ENCODE results near the gene TP53I11. TPM values are rescaled to one million over a fixed set of nuclear protein-coding genes. Genes with fewer than 3 reads are reported as not detected.

Gene TP53I11
- total and polyA plus RNA-seq, 2 donors (not counting 3 experiments of a cell fraction or from before 2014, with no cell fraction given) = 31.5 to 79.4 TPM

- Histone ChIP-seq H3K4me2 (ENCODE audit: insufficient read depth, low read length) (no peak overlapping the region), H3K79me2 (ENCODE audit: control insufficient read depth, insufficient read depth, low read length) (no peaks in the 10 kb centered on the region), H3K4me1 (ENCODE audit: control insufficient read depth, extremely low read depth, insufficient read depth, low read length) (no peaks in the 10 kb centered on the region), H3K4me3 (replicated peaks in 1 of 3; ENCODE audit: insufficient read depth in 1 of 3, low read depth in 1 of 3, low read length in 3 of 3) (no peak overlapping the region), H2AFZ (ENCODE audit: low read depth, low read length) (no peak overlapping the region), H3K9me1 (replicated peaks; ENCODE audit: control insufficient read depth, extremely low read depth, insufficient read depth, low read length) (no peaks in the 10 kb centered on the region), H3K9ac (replicated peaks; ENCODE audit: extremely low read depth, insufficient read depth, low read length) (no peak overlapping the region), H3K27me3 (ENCODE audit: control insufficient read depth in 2 of 2, insufficient read depth in 2 of 2, low read length in 2 of 2) (peaks cover 2 to 6% of the 10 kb centered on the region in 2 experiments), H3K36me3 (ENCODE audit: control insufficient read depth in 2 of 2, extremely low read depth in 1 of 2, insufficient read depth in 2 of 2, low read length in 2 of 2) (no peaks in the 10 kb centered on the region), H4K20me1 (replicated peaks; ENCODE audit: control insufficient read depth, extremely low read depth, insufficient read depth, low read length) (no peaks in the 10 kb centered on the region), H3K9me3 (replicated peaks; ENCODE audit: control insufficient read depth, insufficient read depth, low read length) (no peaks in the 10 kb centered on the region), H3K27ac (ENCODE audit: insufficient read depth, low read depth, low read length) (no peak overlapping the region)
- no TSS peak for BruUV-seq (replicated peaks)
- FAIRE-seq (no peak), DNase-seq (ENCODE audit: low read depth, low spot score) (no peak)
- ChIA-PET POLR2A (no interaction called here), CTCF (interaction anchor here (1.0 kb wide), 1 partner anchor 11 kb away, joined by 3 read pairs; no protein-coding TSS in a partner anchor)
- no peak for TF ChIP-seq JUN (IDR thresholded peaks at IDR 0.05; ENCODE audit: borderline replicate concordance, insufficient read depth, insufficient read length, low read depth)
- TF ChIP-seq EZH2 (IDR thresholded peaks at IDR 0.05; ENCODE audit: borderline replicate concordance, low read depth, low read length, severe bottlenecking) = no peak
- intact Hi-C loops (cut with micrococcal nuclease) (no loop called here), dilution Hi-C loops (cut with MboI; ENCODE audit: extremely low pct_ligation_motif_present, low sequenced_read_pairs) (no loop called here)
Observed at GRCh38 chr11:44990665-44991064, 40.0 kb upstream of the TP53I11 start.

GRCh38 chr11:44989831-44990566, 39.3 kb upstream of the TP53I11 start:
- no peaks in the 10 kb centered on the region for H3K36me3 ChIP-seq (ENCODE audit: control insufficient read depth in 2 of 2, extremely low read depth in 1 of 2, insufficient read depth in 2 of 2, low read length in 2 of 2)
- no TSS peak for BruUV-seq (replicated peaks)
- POLR2A ChIA-PET = no interaction called here

More at GRCh38 chr11:44989831-44990566, 39.3 kb upstream of the TP53I11 start:
- H3K9me3 ChIP-seq (replicated peaks; ENCODE audit: control insufficient read depth, insufficient read depth, low read length) = no peaks in the 10 kb centered on the region
- no peak overlapping the region for H2AFZ ChIP-seq (ENCODE audit: low read depth, low read length)
- no peaks in the 10 kb centered on the region for H3K4me1 ChIP-seq (ENCODE audit: control insufficient read depth, extremely low read depth, insufficient read depth, low read length)
- no peak for DNase-seq (ENCODE audit: low read depth, low spot score)
- peaks cover 2 to 6% of the 10 kb centered on the region in 2 experiments for H3K27me3 ChIP-seq (ENCODE audit: control insufficient read depth in 2 of 2, insufficient read depth in 2 of 2, low read length in 2 of 2)
- H3K79me2 ChIP-seq (ENCODE audit: control insufficient read depth, insufficient read depth, low read length) = no peaks in the 10 kb centered on the region
- dilution Hi-C loops (cut with MboI; ENCODE audit: extremely low pct_ligation_motif_present, low sequenced_read_pairs) (no loop called here), intact Hi-C loops (cut with micrococcal nuclease) (no loop called here)
- TF ChIP-seq JUN (IDR thresholded peaks at IDR 0.05; ENCODE audit: borderline replicate concordance, insufficient read depth, insufficient read length, low read depth) (no peak), POLR2A (IDR thresholded peaks at IDR 0.05; ENCODE audit: low read depth, low read length) (no peak), GATA2 (IDR thresholded peaks at IDR 0.05; ENCODE audit: insufficient read depth, insufficient read length, low read depth, low read length) (no peak), POLR2AphosphoS5 (IDR thresholded peaks at IDR 0.05; ENCODE audit: insufficient read depth, low read depth, low read length) (no peak), MAX (IDR thresholded peaks at IDR 0.05; ENCODE audit: insufficient read depth, insufficient read length) (no peak), EZH2 (IDR thresholded peaks at IDR 0.05; ENCODE audit: borderline replicate concordance, low read depth, low read length, severe bottlenecking) (no peak), FOS (IDR thresholded peaks at IDR 0.05; ENCODE audit: borderline replicate concordance, insufficient read depth, low read length) (no peak), MYC (IDR thresholded peaks at IDR 0.05; ENCODE audit: low read depth, low read length) (no peak), CTCF (IDR thresholded peaks at IDR 0.05; ENCODE audit: extremely low read depth in 1 of 2, insufficient read depth in 1 of 2, low read depth in 1 of 2, low read length in 2 of 2) (no peak)
- no peak overlapping the region for H3K4me2 ChIP-seq (ENCODE audit: insufficient read depth, low read length)
- no peak overlapping the region for H3K27ac ChIP-seq (ENCODE audit: insufficient read depth, low read depth, low read length)
- FAIRE-seq = no peak
- no peaks in the 10 kb centered on the region for H4K20me1 ChIP-seq (replicated peaks; ENCODE audit: control insufficient read depth, extremely low read depth, insufficient read depth, low read length)
- CTCF ChIA-PET = interaction anchor here (1.0 kb wide), 1 partner anchor 12 kb away, joined by 3 read pairs; no protein-coding TSS in a partner anchor
- H3K4me3 ChIP-seq (replicated peaks in 1 of 3; ENCODE audit: insufficient read depth in 1 of 3, low read depth in 1 of 3, low read length in 3 of 3) = no peak overlapping the region
- H3K9ac ChIP-seq (replicated peaks; ENCODE audit: extremely low read depth, insufficient read depth, low read length) = no peak overlapping the region
- H3K9me1 ChIP-seq (replicated peaks; ENCODE audit: control insufficient read depth, extremely low read depth, insufficient read depth, low read length) = no peaks in the 10 kb centered on the region

Measured in endothelial cell of umbilical vein (primary cell).